ENCODE data around the gene NXPH3. TPM values are rescaled to one million over a fixed set of nuclear protein-coding genes. Genes with fewer than 3 reads are reported as not detected.

Gene NXPH3
- total RNA-seq, 1 experiment from 2014 or later = 0.26 TPM

DNA sequence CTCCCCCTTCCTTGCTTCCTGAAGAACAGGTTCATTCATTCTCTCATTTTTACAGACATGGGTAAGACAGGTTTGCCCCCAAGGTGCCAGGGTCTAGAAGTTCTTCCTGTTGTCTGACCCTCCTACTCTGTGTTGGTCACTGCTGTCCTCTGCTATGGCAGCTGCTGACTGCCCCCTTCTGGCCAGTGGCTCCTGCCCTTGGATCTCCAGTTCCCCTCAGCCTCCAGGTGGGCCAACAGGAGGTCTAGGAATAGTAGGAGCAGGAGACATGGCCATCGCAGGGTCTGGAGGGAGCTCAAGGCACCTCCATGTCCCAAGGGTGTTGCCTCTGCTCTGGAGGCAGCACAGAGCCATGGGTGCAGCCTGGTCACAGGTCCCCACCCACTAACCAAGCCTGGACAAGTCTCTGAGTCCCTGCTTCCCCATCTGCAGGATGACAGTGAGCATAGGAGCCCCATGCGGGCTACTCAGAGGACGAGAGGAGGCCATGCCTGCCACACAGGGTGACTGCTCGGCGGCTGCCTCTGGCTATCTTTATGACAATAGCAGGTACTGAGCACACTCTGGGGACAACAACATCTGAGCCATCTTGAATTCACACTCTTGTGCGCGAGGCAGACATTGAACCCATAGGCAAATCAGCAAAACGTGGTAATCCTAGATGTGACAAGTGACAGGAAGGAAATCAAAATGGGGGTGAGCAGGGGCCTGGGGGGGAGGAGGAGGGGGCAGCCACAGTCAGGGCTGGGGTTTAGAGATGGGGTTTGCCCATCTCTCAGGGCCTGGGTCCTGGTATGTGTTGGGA lies 27.0 kb upstream of the NXPH3 start:
- H3K79me2 ChIP-seq (ENCODE audit: low read length) = no peaks in the 10 kb centered on the region
- no peaks in the 10 kb centered on the region for H3F3A ChIP-seq (ENCODE audit: low read length, unreplicated experiment)
- intact Hi-C loops (cut with micrococcal nuclease) = no loop called here
- BruUV-seq (replicated peaks) = no TSS peak
- H3K36me3 ChIP-seq (ENCODE audit: low read depth, low read length) = no peaks in the 10 kb centered on the region
- H3K9ac ChIP-seq (ENCODE audit: low read length) = no peak overlapping the region
- H3K9me2 ChIP-seq (replicated peaks; ENCODE audit: low read length) = no peaks in the 10 kb centered on the region
- H3K4me1 ChIP-seq (ENCODE audit: insufficient read depth, low read length) = no peaks in the 10 kb centered on the region
- DNase-seq (peak; percentile 62), ATAC-seq (peak; percentile 52)
- no peak overlapping the region for H3K4me3 ChIP-seq (ENCODE audit: low read length)
- TF ChIP-seq EZH2phosphoT487 (IDR thresholded peaks at IDR 0.05; ENCODE audit: borderline replicate concordance, low read length) = no peak
- TF ChIP-seq, protein P1, sequence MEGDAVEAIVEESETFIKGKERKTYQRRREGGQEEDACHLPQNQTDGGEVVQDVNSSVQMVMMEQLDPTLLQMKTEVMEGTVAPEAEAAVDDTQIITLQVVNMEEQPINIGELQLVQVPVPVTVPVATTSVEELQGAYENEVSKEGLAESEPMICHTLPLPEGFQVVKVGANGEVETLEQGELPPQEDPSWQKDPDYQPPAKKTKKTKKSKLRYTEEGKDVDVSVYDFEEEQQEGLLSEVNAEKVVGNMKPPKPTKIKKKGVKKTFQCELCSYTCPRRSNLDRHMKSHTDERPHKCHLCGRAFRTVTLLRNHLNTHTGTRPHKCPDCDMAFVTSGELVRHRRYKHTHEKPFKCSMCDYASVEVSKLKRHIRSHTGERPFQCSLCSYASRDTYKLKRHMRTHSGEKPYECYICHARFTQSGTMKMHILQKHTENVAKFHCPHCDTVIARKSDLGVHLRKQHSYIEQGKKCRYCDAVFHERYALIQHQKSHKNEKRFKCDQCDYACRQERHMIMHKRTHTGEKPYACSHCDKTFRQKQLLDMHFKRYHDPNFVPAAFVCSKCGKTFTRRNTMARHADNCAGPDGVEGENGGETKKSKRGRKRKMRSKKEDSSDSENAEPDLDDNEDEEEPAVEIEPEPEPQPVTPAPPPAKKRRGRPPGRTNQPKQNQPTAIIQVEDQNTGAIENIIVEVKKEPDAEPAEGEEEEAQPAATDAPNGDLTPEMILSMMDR (conservative IDR thresholded peaks at IDR 0.05; ENCODE audit: low read depth, low read length) = peak; percentile 91
- POLR2A ChIA-PET (ENCODE audit: unreplicated experiment) = no interaction called here
- CTCF ChIA-PET = no interaction called here
- no peaks in the 10 kb centered on the region for H4K20me1 ChIP-seq (ENCODE audit: low read length)
- no peaks in the 10 kb centered on the region for H3K27me3 ChIP-seq (ENCODE audit: low read length)
- no peak overlapping the region for H3K27ac ChIP-seq (ENCODE audit: low read length)
- no peaks in the 10 kb centered on the region for H3K9me3 ChIP-seq (ENCODE audit: low read length)
- H2AFZ ChIP-seq (ENCODE audit: low read length) = no peak overlapping the region
- H3K4me2 ChIP-seq (ENCODE audit: low read length) = no peak overlapping the region

DNA sequence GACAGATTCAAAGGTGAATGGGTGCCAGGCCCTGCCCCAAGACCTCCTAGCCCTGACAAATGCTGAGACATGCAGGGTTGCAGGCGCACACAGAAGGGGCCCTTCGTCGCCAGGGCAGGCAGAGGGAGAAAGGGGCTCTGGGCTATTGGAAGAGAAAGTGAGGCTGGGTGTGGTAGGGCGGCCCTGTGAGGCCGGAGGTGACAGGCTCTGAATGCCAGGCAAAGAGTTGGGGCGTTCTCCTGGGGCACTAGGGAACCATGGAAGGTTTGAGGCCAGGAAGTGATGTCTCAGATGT lies 26.4 kb upstream of the NXPH3 start:
- ATAC-seq (no peak), DNase-seq (no peak)
- Histone ChIP-seq H3K27me3 (ENCODE audit: low read length) (no peaks in the 10 kb centered on the region), H3K9me2 (replicated peaks; ENCODE audit: low read length) (no peaks in the 10 kb centered on the region), H3K9ac (ENCODE audit: low read length) (no peak overlapping the region), H2AFZ (ENCODE audit: low read length) (no peak overlapping the region), H3K4me2 (ENCODE audit: low read length) (no peak overlapping the region), H3K79me2 (ENCODE audit: low read length) (no peaks in the 10 kb centered on the region), H3K36me3 (ENCODE audit: low read depth, low read length) (no peaks in the 10 kb centered on the region), H3K27ac (ENCODE audit: low read length) (no peak overlapping the region), H3K4me3 (ENCODE audit: low read length) (no peak overlapping the region), H3F3A (ENCODE audit: low read length, unreplicated experiment) (no peaks in the 10 kb centered on the region), H4K20me1 (ENCODE audit: low read length) (no peaks in the 10 kb centered on the region), H3K4me1 (ENCODE audit: insufficient read depth, low read length) (no peaks in the 10 kb centered on the region), H3K9me3 (ENCODE audit: low read length) (no peaks in the 10 kb centered on the region)
- BruUV-seq (replicated peaks) = no TSS peak
- TF ChIP-seq EZH2 (IDR thresholded peaks at IDR 0.05; ENCODE audit: low read length, unreplicated experiment) (no peak), EZH2phosphoT487 (IDR thresholded peaks at IDR 0.05; ENCODE audit: borderline replicate concordance, low read length) (no peak)
- TF ChIP-seq, protein P1 (conservative IDR thresholded peaks at IDR 0.05; ENCODE audit: low read depth, low read length) = no peak
- ChIA-PET POLR2A (ENCODE audit: unreplicated experiment) (no interaction called here), CTCF (no interaction called here)
- intact Hi-C loops (cut with micrococcal nuclease) = no loop called here

Data from PC-3 (cell line).